Activated CD8-positive, alpha-beta T cell treated with anti-CD3 and anti-CD28 coated beads for 36 hours (primary cell): ENCODE results near the gene COL5A1. TPM values are rescaled to one million over a fixed set of nuclear protein-coding genes. Genes with fewer than 3 reads are reported as not detected.

Experiments
- ATAC-seq: fragments of 200-7000 bp; cut with Tn5 transposase; one replicate; pipeline ENCODE4 v1.10.0; 2021; ENCODE audit warnings: mild to moderate bottlenecking, moderate library complexity
- CTCF ChIA-PET: fragments of 350-600 bp; sonication (Branson Sonifier 250); formaldehyde crosslinking; loops from one replicate; lab custom pipeline; 2021; ENCODE audit warnings: antibody characterized with exemption; lab: Charles Lee
- POLR2A ChIA-PET: fragments of 350-600 bp; sonication (Branson Sonifier 250); formaldehyde crosslinking; loops from one replicate; lab custom pipeline; 2021; ENCODE audit warnings: antibody characterized with exemption; lab: Charles Lee
- DNase-seq: peaks from one replicate; pipeline ENCODE4 v3.0.0-alpha.2; 2020
- H3K27ac Mint-ChIP-seq: one replicate; pipeline ENCODE4 v1.8.0; 2021; ENCODE audit warnings: mild to moderate bottlenecking, mixed read lengths
- H3K27me3 Mint-ChIP-seq: one replicate; pipeline ENCODE4 v1.8.0; 2021; ENCODE audit warnings: mixed read lengths
- H3K36me3 Mint-ChIP-seq: one replicate; pipeline ENCODE4 v1.8.0; 2021; ENCODE audit warnings: low read depth, mixed read lengths
- H3K4me1 Mint-ChIP-seq: one replicate; pipeline ENCODE4 v1.8.0; 2021; ENCODE audit warnings: low read depth, mixed read lengths
- H3K4me3 Mint-ChIP-seq: one replicate; pipeline ENCODE4 v1.8.0; 2021; ENCODE audit warnings: mild to moderate bottlenecking, moderate library complexity, mixed read lengths
- H3K9me3 Mint-ChIP-seq: one replicate; pipeline ENCODE4 v1.8.0; 2021; ENCODE audit warnings: mixed read lengths
- intact Hi-C: fragments of 100-400 bp; cut with micrococcal nuclease; formaldehyde crosslinking; loops from one replicate; pipeline ENCODE4 v1.10.0; 2022
- total RNA-seq, 2 experiments: library from RNA; stranded (reverse); gene quantifications; one replicate each; pipeline ENCODE4 v1.2.3, GENCODE V29; 2021
- TF ChIP-seq, protein P1 (sequence below): fragments of 200-600 bp; IDR thresholded peaks from one replicate; pipeline ENCODE4 v1.8.0; 2022; ENCODE audit warnings: antibody characterized with exemption, mild to moderate bottlenecking

COL5A1 gene
- total RNA-seq: under 1 TPM; 0.29 to 0.34 TPM

DNA sequence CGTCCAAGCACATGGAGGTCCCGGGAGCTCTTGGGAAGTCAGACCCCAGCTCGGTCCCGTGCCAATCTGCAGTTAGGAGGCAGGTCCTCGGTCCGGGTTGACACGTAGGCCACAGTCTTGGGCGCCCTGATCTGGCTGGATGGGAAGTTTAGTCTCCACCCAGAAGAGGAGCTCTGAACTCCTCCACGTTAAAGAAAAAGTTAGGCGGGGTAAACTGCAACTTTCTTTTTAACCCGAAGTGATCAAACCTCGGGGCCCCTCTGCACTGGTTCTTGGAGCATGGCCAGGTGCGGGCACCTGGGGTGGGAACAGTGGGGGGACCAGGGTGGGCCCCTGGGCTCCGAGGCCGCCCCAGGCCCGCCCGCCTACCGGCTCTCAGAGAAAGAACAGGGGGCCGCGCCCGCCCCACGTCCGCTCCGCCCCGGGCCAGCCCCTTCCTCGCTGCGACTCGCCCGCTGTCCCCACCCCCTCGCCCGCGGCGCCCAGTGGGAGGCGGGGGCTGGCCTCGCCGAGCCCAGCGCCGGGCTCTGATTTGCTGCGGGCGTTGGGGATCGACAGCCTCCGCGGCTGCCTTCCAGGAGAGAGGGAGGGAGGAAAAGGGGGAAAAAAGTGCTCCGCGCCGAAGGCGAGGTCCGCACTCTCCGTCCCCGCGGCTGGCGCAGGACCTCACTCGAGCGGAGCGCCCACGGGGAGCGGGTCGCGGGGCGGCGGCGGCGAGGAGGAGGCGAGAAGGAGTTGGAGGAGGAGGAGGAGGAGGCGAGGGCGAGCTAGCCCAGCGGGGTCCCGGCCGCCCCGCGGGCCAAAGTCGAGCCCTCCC, at the start of gene COL5A1:
Gene COL5A1 (plus strand): TSS at position 631 of the 817 bp plus-strand sequence. CDS start 385 bp downstream, outside the sequence.
- no peaks in the 10 kb centered on the region for H3K36me3 Mint-ChIP-seq
- H3K9me3 Mint-ChIP-seq: no peaks in the 10 kb centered on the region
- H3K4me3 Mint-ChIP-seq: peak within 1 kb of the TSS; percentile 31
- ChIA-PET CTCF (interaction anchor here (1.0 kb wide), 1 partner anchor 191 kb away, joined by 3 read pairs; no protein-coding TSS in a partner anchor), POLR2A (no interaction called here)
- TF ChIP-seq, protein P1, sequence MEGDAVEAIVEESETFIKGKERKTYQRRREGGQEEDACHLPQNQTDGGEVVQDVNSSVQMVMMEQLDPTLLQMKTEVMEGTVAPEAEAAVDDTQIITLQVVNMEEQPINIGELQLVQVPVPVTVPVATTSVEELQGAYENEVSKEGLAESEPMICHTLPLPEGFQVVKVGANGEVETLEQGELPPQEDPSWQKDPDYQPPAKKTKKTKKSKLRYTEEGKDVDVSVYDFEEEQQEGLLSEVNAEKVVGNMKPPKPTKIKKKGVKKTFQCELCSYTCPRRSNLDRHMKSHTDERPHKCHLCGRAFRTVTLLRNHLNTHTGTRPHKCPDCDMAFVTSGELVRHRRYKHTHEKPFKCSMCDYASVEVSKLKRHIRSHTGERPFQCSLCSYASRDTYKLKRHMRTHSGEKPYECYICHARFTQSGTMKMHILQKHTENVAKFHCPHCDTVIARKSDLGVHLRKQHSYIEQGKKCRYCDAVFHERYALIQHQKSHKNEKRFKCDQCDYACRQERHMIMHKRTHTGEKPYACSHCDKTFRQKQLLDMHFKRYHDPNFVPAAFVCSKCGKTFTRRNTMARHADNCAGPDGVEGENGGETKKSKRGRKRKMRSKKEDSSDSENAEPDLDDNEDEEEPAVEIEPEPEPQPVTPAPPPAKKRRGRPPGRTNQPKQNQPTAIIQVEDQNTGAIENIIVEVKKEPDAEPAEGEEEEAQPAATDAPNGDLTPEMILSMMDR: no peak
- no peak within 1 kb of the TSS for H3K27ac Mint-ChIP-seq
- H3K4me1 Mint-ChIP-seq: no peaks in the 10 kb centered on the region
- H3K27me3 Mint-ChIP-seq: peaks cover 19% of the 10 kb centered on the region
- peak; percentile 89 for ATAC-seq
- intact Hi-C loops: no loop called here
- peak; percentile 33 for DNase-seq

DNA sequence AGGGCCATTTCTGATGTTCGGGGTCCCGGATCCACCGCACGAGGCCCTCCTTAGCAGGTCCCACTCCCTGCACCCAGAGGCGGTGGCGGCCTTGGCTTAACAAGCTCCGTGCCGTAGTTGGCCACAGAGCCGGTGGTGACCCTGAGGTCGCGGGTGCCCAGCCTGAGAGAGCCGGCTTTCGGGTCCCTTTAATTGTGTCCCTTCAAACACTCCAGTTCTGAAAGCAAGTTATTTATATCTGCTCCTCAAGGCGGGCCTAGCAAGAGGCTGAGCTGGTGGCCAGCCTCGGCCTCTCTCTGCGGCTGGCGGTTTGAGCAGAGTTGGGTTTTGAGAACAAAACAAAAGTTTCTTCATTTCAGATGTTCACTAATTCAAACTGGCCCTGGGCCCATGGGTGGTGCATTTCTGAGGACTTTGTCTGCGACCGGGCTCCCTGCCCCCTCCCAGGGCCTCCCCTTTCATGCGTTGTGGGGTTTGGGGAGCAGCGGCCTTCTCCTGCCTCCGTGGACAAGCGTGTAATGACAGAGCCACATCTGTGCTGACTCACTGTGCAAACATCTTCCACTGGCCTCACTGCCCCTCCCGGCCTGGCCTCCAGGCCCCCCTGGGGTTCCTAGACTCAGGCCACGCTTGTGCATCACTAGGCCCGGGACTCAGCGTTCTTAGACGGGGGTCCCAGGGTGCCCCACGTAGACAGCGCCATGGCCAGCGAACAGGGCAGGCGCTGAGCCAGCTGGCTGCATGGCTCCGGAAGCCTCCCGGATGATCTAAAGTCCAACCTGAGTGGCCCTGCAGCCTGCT, 49.4 kb upstream of the COL5A1 start:
- CTCF ChIA-PET: no interaction called here
- H3K4me1 Mint-ChIP-seq: no peaks in the 10 kb centered on the region
- ATAC-seq: no peak
- peaks cover 2% of the 10 kb centered on the region for H3K27me3 Mint-ChIP-seq
- H3K9me3 Mint-ChIP-seq: no peaks in the 10 kb centered on the region
- TF ChIP-seq, protein P1: no peak
- H3K4me3 Mint-ChIP-seq: no peak overlapping the region
- POLR2A ChIA-PET: no interaction called here
- intact Hi-C loops: no loop called here
- H3K36me3 Mint-ChIP-seq: no peaks in the 10 kb centered on the region
- DNase-seq: no peak
- H3K27ac Mint-ChIP-seq: no peak overlapping the region

DNA sequence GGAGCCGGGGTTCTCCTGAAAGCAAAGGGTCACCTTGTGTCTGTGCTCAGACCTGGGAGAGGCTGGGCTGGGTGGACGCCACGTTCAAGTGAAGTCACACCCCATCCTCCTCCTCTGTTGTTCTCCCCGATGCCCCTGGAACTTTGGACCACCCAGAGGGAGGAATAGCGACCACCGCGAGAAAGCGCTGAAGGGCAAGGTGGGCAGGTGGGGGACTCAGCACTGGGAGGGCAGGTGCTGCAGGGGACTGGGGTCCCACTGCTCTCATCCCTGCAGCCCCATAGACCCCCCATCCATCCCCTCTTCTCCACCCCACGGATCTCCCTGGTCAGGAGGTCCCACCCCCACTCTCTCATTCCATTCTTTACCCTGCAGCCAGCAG, 48.8 kb upstream of the COL5A1 start:
- H3K36me3 Mint-ChIP-seq: no peaks in the 10 kb centered on the region
- peaks cover 2% of the 10 kb centered on the region for H3K27me3 Mint-ChIP-seq
- no peak overlapping the region for H3K27ac Mint-ChIP-seq
- ChIA-PET CTCF (no interaction called here), POLR2A (no interaction called here)
- no peaks in the 10 kb centered on the region for H3K9me3 Mint-ChIP-seq
- intact Hi-C loops: no loop called here
- ATAC-seq: no peak
- TF ChIP-seq, protein P1: no peak
- no peak for DNase-seq
- no peak overlapping the region for H3K4me3 Mint-ChIP-seq
- H3K4me1 Mint-ChIP-seq: no peaks in the 10 kb centered on the region

DNA sequence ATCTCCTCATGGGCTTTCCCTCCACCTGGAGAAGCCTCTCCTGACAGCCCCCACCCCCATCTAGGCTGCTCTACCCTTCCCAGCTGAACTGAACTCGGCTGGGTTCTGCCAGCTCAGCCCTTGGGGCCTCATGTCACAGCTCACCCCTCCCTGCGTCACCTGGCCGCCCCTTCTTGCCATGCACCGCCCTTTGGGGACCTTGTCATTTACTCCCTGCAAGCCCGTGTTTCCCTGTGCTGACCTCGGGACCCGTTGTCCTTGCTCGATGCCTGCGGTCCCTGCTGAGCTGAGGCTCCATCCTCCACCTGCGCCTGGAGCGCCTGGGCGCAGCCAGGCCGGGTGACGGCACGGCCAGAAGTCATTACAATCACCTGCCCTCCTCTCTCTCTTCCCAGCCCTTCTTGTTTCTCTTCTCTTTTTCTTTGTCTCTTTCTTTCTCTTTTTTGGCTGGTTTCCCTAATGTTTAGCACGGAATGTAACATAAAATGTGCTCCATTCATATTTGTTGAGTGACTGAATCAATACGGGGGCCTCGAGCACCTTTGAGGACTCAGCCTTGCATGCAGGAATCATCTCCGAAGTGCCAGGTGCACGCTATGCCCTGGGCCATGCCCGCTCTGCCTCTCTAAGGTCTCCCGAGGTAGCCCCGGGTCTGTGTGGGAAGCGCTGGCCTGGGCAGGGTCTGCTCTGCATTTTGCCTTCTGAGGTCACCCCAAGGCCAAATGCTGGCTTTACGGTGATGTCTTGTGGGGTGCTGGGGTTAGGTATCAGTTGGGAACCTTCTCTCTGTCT, 48.1 kb upstream of the COL5A1 start:
- no peak for ATAC-seq
- no peaks in the 10 kb centered on the region for H3K9me3 Mint-ChIP-seq
- H3K27ac Mint-ChIP-seq: no peak overlapping the region
- no peak overlapping the region for H3K4me3 Mint-ChIP-seq
- no peaks in the 10 kb centered on the region for H3K4me1 Mint-ChIP-seq
- H3K27me3 Mint-ChIP-seq: peaks cover 2% of the 10 kb centered on the region
- ChIA-PET CTCF (no interaction called here), POLR2A (no interaction called here)
- H3K36me3 Mint-ChIP-seq: no peaks in the 10 kb centered on the region
- DNase-seq: no peak
- intact Hi-C loops: no loop called here
- TF ChIP-seq, protein P1: no peak
